H9 (cell line): ENCODE measurements around the gene MEG3. TPM values are rescaled to one million over a fixed set of nuclear protein-coding genes. Genes with fewer than 3 reads are reported as not detected.

Source experiments
- DNase-seq: peaks from one replicate; pipeline ENCODE4 v3.0.0-alpha.2; 2017
- H2AFZ ChIP-seq: one replicate; pipeline ENCODE4 v1.6.1; 2013; ENCODE audit warnings: mild to moderate bottlenecking, low read length, control low read depth, moderate library complexity
- H2AK5ac ChIP-seq: 2 replicates; pipeline ENCODE4 v1.6.1; 2013; ENCODE audit warnings: low read length, control low read depth, mixed read lengths; ENCODE audit not compliant: insufficient read length
- H2BK120ac ChIP-seq: one replicate; pipeline ENCODE4 v1.6.1; 2013; ENCODE audit warnings: low read depth, mild to moderate bottlenecking, low read length, control low read depth, inconsistent platforms; ENCODE audit not compliant: poor library complexity, severe bottlenecking
- H2BK12ac ChIP-seq: 2 replicates; pipeline ENCODE4 v1.6.1; 2013; ENCODE audit warnings: low read length, control low read depth, mixed read lengths, low read depth; ENCODE audit not compliant: insufficient read length
- H2BK15ac ChIP-seq: 2 replicates; pipeline ENCODE4 v1.6.1; 2013; ENCODE audit warnings: low read depth, low read length, control low read depth
- H2BK20ac ChIP-seq: one replicate; pipeline ENCODE4 v1.6.1; 2013; ENCODE audit warnings: low read depth, mild to moderate bottlenecking, low read length, control low read depth, inconsistent platforms; ENCODE audit not compliant: poor library complexity, severe bottlenecking
- H2BK5ac ChIP-seq: 2 replicates; pipeline ENCODE4 v1.6.1; 2013; ENCODE audit warnings: low read length, control low read depth, mixed read lengths; ENCODE audit not compliant: insufficient read length
- H3K14ac ChIP-seq: 2 replicates; pipeline ENCODE4 v1.6.1; 2013; ENCODE audit warnings: low read length, control low read depth; ENCODE audit not compliant: insufficient read depth
- H3K18ac ChIP-seq: 2 replicates; pipeline ENCODE4 v1.6.1; 2013; ENCODE audit warnings: low read depth, mild to moderate bottlenecking, mixed read lengths, low read length, control low read depth; ENCODE audit not compliant: insufficient read length
- H3K23ac ChIP-seq: 2 replicates; pipeline ENCODE4 v1.6.1; 2013; ENCODE audit warnings: low read length, control low read depth, mixed read lengths, low read depth; ENCODE audit not compliant: insufficient read length
- H3K23me2 ChIP-seq: 2 replicates; pipeline ENCODE4 v1.6.1; 2013; ENCODE audit warnings: low read depth, mild to moderate bottlenecking, mixed read lengths, low read length, control low read depth; ENCODE audit not compliant: insufficient read length, poor library complexity, severe bottlenecking
- H3K27ac ChIP-seq: 2 replicates; pipeline ENCODE4 v1.5.1; 2013; ENCODE audit warnings: low read length, control low read depth, mixed read lengths, low read depth; ENCODE audit not compliant: insufficient read length
- H3K27me3 ChIP-seq: 2 replicates; pipeline ENCODE4 v1.6.1; 2013; ENCODE audit warnings: low read length, control low read depth, inconsistent platforms; ENCODE audit not compliant: insufficient read depth
- H3K4ac ChIP-seq: 2 replicates; pipeline ENCODE4 v1.6.1; 2013; ENCODE audit warnings: low read depth, mild to moderate bottlenecking, control low read depth, inconsistent platforms, low read length, moderate library complexity
- H3K4me1 ChIP-seq: 2 replicates; pipeline ENCODE4 v1.6.1; 2013; ENCODE audit warnings: low read length, control low read depth, inconsistent platforms; ENCODE audit not compliant: insufficient read depth
- H3K4me2 ChIP-seq: 2 replicates; pipeline ENCODE4 v1.6.1; 2013; ENCODE audit warnings: low read length, control low read depth, mixed read lengths; ENCODE audit not compliant: insufficient read length, insufficient read depth
- H3K56ac ChIP-seq: 2 replicates; pipeline ENCODE4 v1.6.1; 2013; ENCODE audit warnings: low read depth, mild to moderate bottlenecking, mixed read lengths, low read length, control low read depth; ENCODE audit not compliant: insufficient read length
- H3K79me1 ChIP-seq: 2 replicates; pipeline ENCODE4 v1.6.1; 2013; ENCODE audit warnings: low read depth, mild to moderate bottlenecking, moderate library complexity, low read length, control low read depth, inconsistent platforms; ENCODE audit not compliant: insufficient read depth, poor library complexity, severe bottlenecking
- H3K79me2 ChIP-seq: 2 replicates; pipeline ENCODE4 v1.6.1; 2013; ENCODE audit warnings: low read length, control low read depth, inconsistent platforms; ENCODE audit not compliant: insufficient read depth
- H3K9ac ChIP-seq: 2 replicates; pipeline ENCODE4 v1.6.1; 2013; ENCODE audit warnings: low read length, control low read depth, mixed read lengths; ENCODE audit not compliant: insufficient read length; ENCODE audit errors: extremely low read depth
- H3K9me3 ChIP-seq: one replicate; pipeline ENCODE4 v1.6.1; 2013; ENCODE audit warnings: low read depth, low read length, inconsistent platforms; ENCODE audit not compliant: control insufficient read depth
- H3T11ph ChIP-seq: one replicate; pipeline ENCODE4 v1.6.1; 2013; ENCODE audit warnings: mild to moderate bottlenecking, low read length, control low read depth, inconsistent platforms
- H4K20me1 ChIP-seq: one replicate; pipeline ENCODE4 v1.6.1; 2013; ENCODE audit not compliant: control insufficient read depth, insufficient read length, insufficient read depth
- H4K5ac ChIP-seq: 2 replicates; pipeline ENCODE4 v1.6.1; 2013; ENCODE audit warnings: low read depth, mild to moderate bottlenecking, mixed read lengths, low read length, control low read depth; ENCODE audit not compliant: insufficient read length
- H4K8ac ChIP-seq: replicated peaks from 2 replicates; pipeline ENCODE4 v1.6.1; 2013; ENCODE audit warnings: low read length, control low read depth, mixed read lengths, low read depth; ENCODE audit not compliant: insufficient read length
- H4K91ac ChIP-seq: 2 replicates; pipeline ENCODE4 v1.6.1; 2013; ENCODE audit warnings: low read depth, mild to moderate bottlenecking, moderate library complexity, mixed read lengths, low read length, control low read depth; ENCODE audit not compliant: insufficient read length
- H3K27ac Mint-ChIP-seq, 3 experiments: 2 replicates in 2 of 3; 3 replicates in 1 of 3; pipeline ENCODE4 v1.8.0; 2020 to 2021; ENCODE audit warnings: mixed read lengths in 3 of 3, mild to moderate bottlenecking in 1 of 3, moderate library complexity in 1 of 3
- H3K27me3 Mint-ChIP-seq: 2 replicates; pipeline ENCODE4 v1.8.0; 2021; ENCODE audit warnings: low read depth, mild to moderate bottlenecking, moderate library complexity, mixed read lengths
- H3K36me3 Mint-ChIP-seq, 3 experiments: 2 replicates in 2 of 3; 3 replicates in 1 of 3; pipeline ENCODE4 v1.8.0; 2020 to 2021; ENCODE audit warnings: low read depth in 3 of 3, mixed read lengths in 3 of 3; ENCODE audit not compliant: insufficient read depth in 1 of 3
- H3K4me1 Mint-ChIP-seq, 2 experiments: 2 replicates each; pipeline ENCODE4 v1.8.0; 2020; ENCODE audit warnings: mixed read lengths in 2 of 2
- H3K4me3 Mint-ChIP-seq, 2 experiments: 2 replicates in 1 of 2; 3 replicates in 1 of 2; pipeline ENCODE4 v1.8.0; 2020 to 2021; ENCODE audit warnings: mild to moderate bottlenecking in 2 of 2, mixed read lengths in 2 of 2, moderate library complexity in 1 of 2
- H3K9me3 Mint-ChIP-seq, 2 experiments: 2 replicates in 1 of 2; 3 replicates in 1 of 2; pipeline ENCODE4 v1.8.0; 2020; ENCODE audit warnings: mild to moderate bottlenecking in 2 of 2, mixed read lengths in 2 of 2, moderate library complexity in 1 of 2
- CTCF ChIP-seq: fragments of 200-600 bp; sonication (generic); conservative IDR thresholded peaks from 3 replicates; pipeline ENCODE4 v1.8.0; 2021; ENCODE audit warnings: antibody characterized with exemption, mild to moderate bottlenecking
- WGBS: extraction: QIAGEN DNeasy Blood & Tissue Kit; methylation state at CpG from one replicate; pipeline ENCODE4 v1.1.7; 2013; ENCODE audit warnings: missing lambda C conversion rate, low lambda C conversion rate, mixed read lengths; ENCODE audit not compliant: insufficient read length; ENCODE audit errors: extremely low coverage; 5-methylcytosine and 5-hydroxymethylcytosine counted together
- total RNA-seq: library from RNA; stranded (reverse); gene quantifications from 2 replicates; pipeline ENCODE4 v1.2.1, GENCODE V29; 2021

MEG3 gene
- total RNA-seq, 1 experiment from 2014 or later, result 0.52 TPM

DNA sequence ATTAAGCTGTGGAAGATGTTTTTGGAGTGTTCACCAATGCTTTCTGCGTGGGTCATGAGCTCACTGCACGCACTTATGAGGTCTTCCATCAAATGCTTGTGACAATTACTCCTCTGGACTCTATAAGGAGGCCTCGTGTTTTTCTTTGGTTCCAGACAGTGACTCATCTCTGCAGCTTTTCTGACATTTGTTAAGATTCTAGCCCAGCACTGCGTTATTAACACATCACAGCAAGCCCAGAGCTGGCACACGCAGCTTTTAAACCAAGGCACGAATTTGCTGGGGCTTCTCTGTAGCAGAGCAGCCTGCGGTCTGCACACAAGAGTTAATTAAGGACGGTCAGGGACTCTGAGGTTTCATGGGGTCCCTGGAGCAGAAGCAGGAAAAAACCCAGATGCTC is 16.9 kb downstream of the MEG3 start:
- H3K4me1 ChIP-seq, result peaks cover 6% of the 10 kb centered on the region; the same call in 1 of the 2 replicates
- no peak overlapping the region for H3K9ac ChIP-seq
- H3K9me3 ChIP-seq, result no peaks in the 10 kb centered on the region
- WGBS, result no CpG with 5 or more reads among the region's 8 CpGs
- no peak overlapping the region for H3K27ac ChIP-seq
- no peak overlapping the region for H4K5ac ChIP-seq
- TF ChIP-seq CTCF, result no peak
- no peaks in the 10 kb centered on the region for H3K27me3 ChIP-seq
- H3T11ph ChIP-seq, result no peak overlapping the region
- H4K91ac ChIP-seq, result no peak overlapping the region
- Mint-ChIP-seq H3K27me3 (peaks cover under 1% of the 10 kb centered on the region; the same call in 1 of the 2 replicates), H3K36me3 (no peaks in the 10 kb centered on the region), H3K27ac (peak overlapping the region in 1 of 3 experiments; percentile 25; a peak in 1 of 7 replicates), H3K4me3 (no peak overlapping the region), H3K9me3 (no peaks in the 10 kb centered on the region), H3K4me1 (peaks cover 39 to 52% of the 10 kb centered on the region in 2 experiments)
- H2BK120ac ChIP-seq, result no peak overlapping the region
- no peak overlapping the region for H3K14ac ChIP-seq
- H3K56ac ChIP-seq, result no peak overlapping the region
- no peak overlapping the region for H2AFZ ChIP-seq
- DNase-seq, result no peak
- peak overlapping the region; percentile 30 for H3K18ac ChIP-seq
- H3K79me2 ChIP-seq, result no peaks in the 10 kb centered on the region
- H4K20me1 ChIP-seq, result no peaks in the 10 kb centered on the region
- H3K79me1 ChIP-seq, result no peaks in the 10 kb centered on the region
- H3K23ac ChIP-seq, result no peak overlapping the region
- no peak overlapping the region for H2BK15ac ChIP-seq
- H3K4ac ChIP-seq, result no peak overlapping the region
- H3K23me2 ChIP-seq, result no peaks in the 10 kb centered on the region
- no peak overlapping the region for H3K4me2 ChIP-seq
- no peak overlapping the region for H2BK20ac ChIP-seq
- H2BK5ac ChIP-seq, result no peak overlapping the region
- H2AK5ac ChIP-seq, result no peak overlapping the region
- no peak overlapping the region for H4K8ac ChIP-seq
- no peak overlapping the region for H2BK12ac ChIP-seq
